Testis (tissue), 3 donors: ENCODE results near the gene TPSAB1. TPM values are rescaled to one million over a fixed set of nuclear protein-coding genes. Genes with fewer than 3 reads are reported as not detected.
A peak's percentile ranks its signal among the peaks of the same experiment; 100 is the strongest.
"Not testable (repeated sequence)": the region's sequence is repeated elsewhere in the genome, so short reads cannot be mapped to it uniquely, and the experiment has no call there.

Source experiments
- DNase-seq: peaks from one replicate; pipeline ENCODE4 v3.0.0-alpha.2; 2019
- H3K27ac ChIP-seq, 2 donors: fragments of 200-600 bp; sonication (generic); one replicate each; pipeline ENCODE4 v1.5.1; 2019
- H3K27me3 ChIP-seq: fragments of 200-600 bp; sonication (generic); one replicate; pipeline ENCODE4 v1.5.1; 2019
- H3K36me3 ChIP-seq: fragments of 200-600 bp; sonication (generic); one replicate; pipeline ENCODE4 v1.5.1; 2017; ENCODE audit warnings: low read depth; ENCODE audit errors: missing control alignments
- H3K4me1 ChIP-seq: fragments of 200-600 bp; sonication (generic); one replicate; pipeline ENCODE4 v1.5.1; 2019
- H3K4me3 ChIP-seq, 2 donors: fragments of 200-600 bp; sonication (generic); one replicate each; pipeline ENCODE4 v1.5.1; 2017 to 2019
- H3K9me3 ChIP-seq: fragments of 200-600 bp; sonication (generic); one replicate; pipeline ENCODE4 v1.5.1; 2017
- CTCF ChIP-seq, 3 experiments: fragments of 450-650 bp in 2 of 3; fragments of 200-600 bp in 1 of 3; sonication (generic) in 1 of 3; IDR thresholded peaks; one replicate each; pipeline ENCODE4 v1.5.1; 2016 to 2019; ENCODE audit warnings: antibody characterized with exemption in 3 of 3, mild to moderate bottlenecking in 2 of 3, moderate library complexity in 1 of 3
- POLR2A ChIP-seq: fragments of 450-650 bp; IDR thresholded peaks from one replicate; pipeline ENCODE4 v1.6.1; 2017; ENCODE audit warnings: antibody characterized with exemption, mild to moderate bottlenecking, moderate library complexity
- WGBS, 2 donors: methylation state at CpG; one replicate each; pipeline ENCODE4 v1.1.5; 2018; 5-methylcytosine and 5-hydroxymethylcytosine counted together
- intact Hi-C: fragments of 100-400 bp; cut with DNase I; formaldehyde crosslinking; loops from one replicate; pipeline ENCODE4 v1.15.1; 2023; ENCODE audit warnings: low total_unique reads
- polyA plus RNA-seq: library from polyadenylated mRNA; stranded (reverse); fragments of 350-450 nt; fragmentation: Illumina TruSeq; extraction: RNeasy Lipid Tissue Mini Kit (QIAGEN cat#74804); gene quantifications from one replicate; pipeline ENCODE4 v1.2.3, GENCODE V29; 2014; ENCODE audit warnings: low read depth, low replicate concordance; ENCODE audit not compliant: insufficient read depth
- total RNA-seq, 2 donors: library from RNA; depleted of rRNA; stranded (reverse); fragments of >200 nt; gene quantifications; one replicate each; pipeline ENCODE4 v1.2.3, GENCODE V29; 2016

Gene TPSAB1
- total and polyA plus RNA-seq, 3 donors from 2014 or later = 11.7 to 32.0 (median 12.2) TPM

GRCh38 chr16:1198194-1198593 lies 42.3 kb upstream of the TPSAB1 start:
- no peaks in the 10 kb centered on the region for H3K9me3 ChIP-seq
- no peak for TF ChIP-seq POLR2A
- H3K36me3 ChIP-seq = no peaks in the 10 kb centered on the region
- no peaks in the 10 kb centered on the region for H3K4me1 ChIP-seq
- intact Hi-C loops = loop anchor here (5.0 kb wide), 1 partner anchor 86 kb away; no protein-coding TSS in a partner anchor
- whole genome bisulfite sequencing, 2 donors = 89 to 90% methylated on average over 5 to 18 of the region's 18 CpGs
- no peak overlapping the region for H3K27ac ChIP-seq
- no peak overlapping the region for H3K4me3 ChIP-seq
- no peaks in the 10 kb centered on the region for H3K27me3 ChIP-seq
- DNase-seq = no peak

DNA sequence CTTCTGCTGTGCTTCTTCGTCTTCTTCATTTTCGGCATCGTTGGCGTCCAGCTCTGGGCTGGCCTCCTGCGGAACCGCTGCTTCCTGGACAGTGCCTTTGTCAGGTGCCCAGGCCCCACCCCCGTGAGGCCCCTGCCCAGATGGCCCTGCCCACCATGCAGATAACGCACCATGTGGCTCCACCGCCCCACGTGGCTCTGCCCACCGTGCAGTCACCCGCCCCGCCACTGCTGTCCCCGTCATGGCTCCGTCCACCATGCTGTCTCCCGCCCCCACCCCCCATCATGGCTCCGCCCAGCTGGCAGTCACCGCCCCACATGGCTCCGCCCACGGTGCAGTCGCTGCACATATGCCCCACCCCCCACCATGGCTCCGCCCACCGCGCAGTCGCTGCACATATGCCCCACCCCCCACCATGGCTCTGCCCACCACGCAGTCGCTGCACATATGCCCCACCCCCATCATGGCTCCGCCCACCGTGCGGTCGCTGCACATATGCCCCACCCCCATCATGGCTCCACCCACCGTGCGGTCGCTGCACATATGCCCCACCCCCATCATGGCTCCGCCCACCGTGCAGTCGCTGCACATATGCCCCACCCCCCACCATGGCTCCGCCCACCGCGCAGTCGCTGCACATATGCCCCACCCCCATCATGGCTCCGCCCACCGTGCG lies 41.7 kb upstream of the TPSAB1 start:
- intact Hi-C loops = loop anchor here (5.0 kb wide), 1 partner anchor 87 kb away; no protein-coding TSS in a partner anchor
- not testable (repeated sequence) for H3K27ac ChIP-seq

DNA sequence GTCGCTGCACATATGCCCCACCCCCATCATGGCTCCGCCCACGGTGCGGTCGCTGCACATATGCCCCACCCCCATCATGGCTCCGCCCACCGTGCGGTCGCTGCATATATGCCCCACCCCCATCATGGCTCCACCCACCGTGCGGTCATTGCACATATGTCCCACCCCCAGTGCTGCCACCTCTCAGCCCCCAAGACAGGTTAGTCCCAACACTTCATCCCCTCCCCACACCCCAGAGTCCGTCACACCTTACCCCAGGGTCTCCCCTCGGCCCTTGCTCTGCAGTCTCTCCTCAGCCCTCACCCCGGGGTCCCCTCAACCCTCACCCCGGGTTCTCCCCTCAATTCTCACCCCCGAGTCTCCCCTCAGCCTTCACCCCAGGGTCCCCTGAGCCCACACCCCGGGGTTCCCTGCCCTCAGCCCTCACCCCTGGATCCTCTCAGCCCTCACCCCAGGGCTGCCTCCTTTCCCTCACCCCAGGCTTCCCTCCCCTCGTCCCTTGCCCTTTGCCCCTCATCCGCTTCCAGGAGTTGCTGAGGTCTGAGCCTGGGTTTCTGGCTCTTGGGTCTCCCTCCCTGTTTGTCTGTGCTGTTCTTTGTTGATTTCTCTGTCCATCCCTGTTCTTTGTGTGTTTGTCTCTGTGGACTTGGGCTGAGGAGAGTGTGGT lies 41.0 kb upstream of the TPSAB1 start:
- Histone ChIP-seq H3K27me3 (no peaks in the 10 kb centered on the region), H3K9me3 (no peaks in the 10 kb centered on the region), H3K27ac (no peak overlapping the region), H3K4me1 (no peaks in the 10 kb centered on the region), H3K36me3 (no peaks in the 10 kb centered on the region), H3K4me3 (no peak overlapping the region)
- intact Hi-C loops = loop anchor here (5.0 kb wide), 1 partner anchor 87 kb away; no protein-coding TSS in a partner anchor
- WGBS, 2 donors = 63 to 78% methylated on average over 11 to 16 of the region's 19 CpGs
- DNase-seq = no peak
- TF ChIP-seq CTCF (IDR thresholded peaks at IDR 0.05) (no peak), POLR2A (no peak)

More for the DNA sequence above, 41.7 kb upstream of the TPSAB1 start:
- DNase-seq = peak; percentile 61
- WGBS, 2 donors = 74 to 98% methylated on average over 7 to 25 of the region's 44 CpGs
- H3K36me3 ChIP-seq, H3K9me3 ChIP-seq, H3K4me1 ChIP-seq, H3K27me3 ChIP-seq, H3K4me3 ChIP-seq: not testable (repeated sequence)

DNA sequence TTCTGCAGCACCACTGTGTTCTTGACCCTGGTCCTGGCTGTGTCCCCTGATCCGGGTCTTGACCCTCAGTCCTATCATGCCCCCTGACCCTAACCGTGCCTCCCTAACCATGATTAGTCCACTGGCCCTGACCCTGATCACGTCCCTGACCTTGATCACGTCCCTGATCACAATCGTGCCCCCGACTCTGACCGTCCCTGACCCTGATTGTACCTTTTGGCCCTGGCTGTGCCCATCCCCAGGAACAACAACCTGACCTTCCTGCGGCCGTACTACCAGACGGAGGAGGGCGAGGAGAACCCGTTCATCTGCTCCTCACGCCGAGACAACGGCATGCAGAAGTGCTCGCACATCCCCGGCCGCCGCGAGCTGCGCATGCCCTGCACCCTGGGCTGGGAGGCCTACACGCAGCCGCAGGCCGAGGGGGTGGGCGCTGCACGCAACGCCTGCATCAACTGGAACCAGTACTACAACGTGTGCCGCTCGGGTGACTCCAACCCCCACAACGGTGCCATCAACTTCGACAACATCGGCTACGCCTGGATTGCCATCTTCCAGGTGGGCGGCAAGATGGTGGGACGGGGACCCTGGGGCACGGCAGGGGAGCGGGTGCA lies 40.4 kb upstream of the TPSAB1 start:
- TF ChIP-seq POLR2A (no peak), CTCF (IDR thresholded peaks at IDR 0.05) (no peak)
- no peaks in the 10 kb centered on the region for H3K27me3 ChIP-seq
- H3K36me3 ChIP-seq = no peaks in the 10 kb centered on the region
- no peaks in the 10 kb centered on the region for H3K9me3 ChIP-seq
- WGBS, 2 donors = 88 to 89% methylated on average over 19 to 37 of the region's 38 CpGs
- no peak overlapping the region for H3K27ac ChIP-seq
- no peak overlapping the region for H3K4me3 ChIP-seq
- DNase-seq = no peak
- intact Hi-C loops = no loop called here
- no peaks in the 10 kb centered on the region for H3K4me1 ChIP-seq

- no peaks in the 10 kb centered on the region for H3K27me3 ChIP-seq
- H3K4me1 ChIP-seq = no peaks in the 10 kb centered on the region
- TF ChIP-seq POLR2A (no peak), CTCF (IDR thresholded peaks at IDR 0.05) (no peak)
- intact Hi-C loops = no loop called here
- no peak overlapping the region for H3K27ac ChIP-seq
- no peak for DNase-seq
- no peaks in the 10 kb centered on the region for H3K9me3 ChIP-seq
- H3K36me3 ChIP-seq = no peaks in the 10 kb centered on the region
- H3K4me3 ChIP-seq = no peak overlapping the region
- 93 to 97% methylated on average over 5 to 25 of the region's 25 CpGs for WGBS, 2 donors
These were observed 39.1 kb upstream of the TPSAB1 start for GRCh38 chr16:1201444-1201843.
